GM12873 (cell line): ENCODE data around the gene ABCF2.

Experiments used
- TF ChIP-seq, protein P1 (sequence below): IDR thresholded peaks from 2 replicates; pipeline ENCODE4 v1.5.1; 2012; ENCODE audit warnings: low read depth, mild to moderate bottlenecking, moderate library complexity, low read length, control low read depth; ENCODE audit not compliant: insufficient read depth; ENCODE audit errors: missing control alignments

The ABCF2 gene

DNA sequence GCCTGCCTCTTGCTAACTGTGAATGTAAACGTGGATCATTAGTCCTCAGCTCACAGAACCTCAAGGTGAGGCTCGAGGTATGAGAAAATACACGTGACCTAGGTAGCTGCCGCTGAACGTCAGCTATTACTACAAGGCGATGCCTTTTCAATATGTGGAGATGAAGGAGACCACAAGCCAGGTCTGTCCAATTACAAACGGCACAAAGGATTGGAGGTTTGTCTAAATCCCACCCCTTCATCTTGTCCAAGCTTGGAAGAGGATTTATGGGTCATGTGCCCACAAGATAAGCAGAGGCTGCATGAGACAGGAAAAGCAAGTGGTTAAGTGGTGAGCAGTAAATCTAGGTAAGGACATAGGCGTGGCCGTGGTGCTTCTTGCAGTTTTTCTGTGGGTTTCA, 20.1 kb downstream of the ABCF2 start:
- TF ChIP-seq, protein P1, sequence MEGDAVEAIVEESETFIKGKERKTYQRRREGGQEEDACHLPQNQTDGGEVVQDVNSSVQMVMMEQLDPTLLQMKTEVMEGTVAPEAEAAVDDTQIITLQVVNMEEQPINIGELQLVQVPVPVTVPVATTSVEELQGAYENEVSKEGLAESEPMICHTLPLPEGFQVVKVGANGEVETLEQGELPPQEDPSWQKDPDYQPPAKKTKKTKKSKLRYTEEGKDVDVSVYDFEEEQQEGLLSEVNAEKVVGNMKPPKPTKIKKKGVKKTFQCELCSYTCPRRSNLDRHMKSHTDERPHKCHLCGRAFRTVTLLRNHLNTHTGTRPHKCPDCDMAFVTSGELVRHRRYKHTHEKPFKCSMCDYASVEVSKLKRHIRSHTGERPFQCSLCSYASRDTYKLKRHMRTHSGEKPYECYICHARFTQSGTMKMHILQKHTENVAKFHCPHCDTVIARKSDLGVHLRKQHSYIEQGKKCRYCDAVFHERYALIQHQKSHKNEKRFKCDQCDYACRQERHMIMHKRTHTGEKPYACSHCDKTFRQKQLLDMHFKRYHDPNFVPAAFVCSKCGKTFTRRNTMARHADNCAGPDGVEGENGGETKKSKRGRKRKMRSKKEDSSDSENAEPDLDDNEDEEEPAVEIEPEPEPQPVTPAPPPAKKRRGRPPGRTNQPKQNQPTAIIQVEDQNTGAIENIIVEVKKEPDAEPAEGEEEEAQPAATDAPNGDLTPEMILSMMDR, result no peak

DNA sequence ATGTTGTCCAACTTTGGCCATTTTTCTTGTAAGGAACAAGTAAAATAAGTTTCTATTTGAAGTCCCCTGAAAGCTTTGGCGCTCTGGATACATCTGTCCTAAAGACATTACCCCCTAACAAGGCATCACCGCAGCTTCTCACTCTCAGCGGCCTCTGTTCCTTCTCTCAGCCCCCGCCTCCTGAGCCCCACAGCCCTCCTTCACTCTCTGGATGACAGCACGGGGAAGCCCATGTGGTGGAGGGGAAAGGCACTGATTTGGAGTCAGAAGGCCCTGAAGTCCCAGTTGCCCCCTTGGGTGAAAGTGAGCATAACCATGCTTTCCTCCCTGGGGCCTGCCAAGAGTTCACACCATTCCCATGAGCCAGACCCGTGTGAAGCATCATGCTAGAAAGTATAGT, 21.3 kb downstream of the ABCF2 start:
- TF ChIP-seq, protein P1, result no peak

GRCh38 chr7:151204383-151205032, 22.5 kb downstream of the ABCF2 start:
- TF ChIP-seq, protein P1, result no peak

GRCh38 chr7:151202836-151203235, 24.2 kb downstream of the ABCF2 start:
- TF ChIP-seq, protein P1, result no peak

GRCh38 chr7:151201751-151202150, 25.3 kb downstream of the ABCF2 start:
- TF ChIP-seq, protein P1, result no peak

DNA sequence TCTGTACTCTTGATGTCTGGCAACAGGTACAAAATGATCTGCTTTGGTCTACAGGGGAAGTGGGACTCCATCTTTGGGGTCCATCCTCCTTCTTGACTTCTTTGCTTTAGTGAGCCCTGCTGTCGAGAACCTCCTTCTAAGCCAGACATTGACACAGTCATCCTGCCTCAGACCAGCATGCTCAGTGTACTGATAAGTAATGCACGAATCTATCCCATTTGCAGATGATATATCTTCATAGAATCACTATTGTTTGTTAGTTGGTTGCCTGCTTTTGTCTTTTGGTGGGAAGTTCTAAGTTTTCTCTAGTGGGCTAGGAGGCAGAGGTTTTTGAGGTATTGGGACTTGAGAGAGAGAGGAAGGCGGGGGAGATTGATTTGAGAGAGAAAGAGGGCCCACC, 25.7 kb downstream of the ABCF2 start:
- TF ChIP-seq, protein P1, result no peak

DNA sequence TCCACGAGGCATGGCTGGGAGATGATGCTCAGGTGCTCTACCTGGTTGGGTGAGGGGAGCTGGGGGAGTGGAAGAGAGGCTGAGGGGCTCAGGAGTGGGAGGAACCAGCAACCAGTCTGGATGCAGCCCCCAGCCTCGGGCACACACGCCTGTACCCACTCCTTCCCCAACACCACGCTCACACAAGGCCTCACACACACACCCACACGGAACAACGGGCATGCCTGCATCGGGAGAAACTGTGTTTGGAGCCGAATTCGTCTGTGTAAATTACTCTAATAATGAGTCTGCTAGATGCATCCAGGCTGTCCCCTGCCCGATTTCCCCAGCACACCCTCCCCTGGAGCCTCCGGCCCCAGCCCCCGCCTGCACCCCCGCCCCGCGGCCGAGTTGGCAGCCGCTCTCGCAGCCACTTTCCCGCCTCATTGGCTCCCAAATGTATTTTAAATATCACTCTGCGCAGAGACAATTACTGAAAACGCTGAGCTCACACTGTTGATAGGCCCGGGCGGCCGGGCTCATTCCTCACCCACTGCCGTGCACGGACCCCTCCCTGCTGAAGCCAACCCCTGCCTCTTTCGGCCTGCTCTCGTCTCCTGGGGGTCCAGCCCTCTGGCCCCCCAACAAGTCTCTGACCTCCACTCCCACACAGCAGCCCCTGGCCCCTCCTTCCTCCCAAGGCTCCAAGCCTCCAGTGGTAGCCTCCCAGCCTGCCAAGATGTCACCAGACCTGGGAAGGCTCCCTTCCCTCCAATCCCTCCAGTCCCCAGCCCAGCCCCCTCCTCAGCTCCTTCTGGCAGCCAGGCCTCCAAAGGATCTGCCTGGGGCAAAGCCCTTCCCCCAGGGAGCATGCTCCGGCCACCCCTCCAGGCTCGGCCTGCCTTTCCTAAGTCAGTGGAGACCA, 27.8 kb downstream of the ABCF2 start:
- TF ChIP-seq, protein P1, result no peak
